Activated CD4-positive, alpha-beta T cell treated with anti-CD3 and anti-CD28 coated beads, Interleukin-10, Interleukin-2, amounts not matched to agents 100 ng/mL and 50 ng/mL, durations not matched to agents 16 hours and 8 hours (primary cell): ENCODE data around the gene NFKBIA.
"Not testable (repeated sequence)": the region's sequence is repeated elsewhere in the genome, so short reads cannot be mapped to it uniquely, and the experiment has no call there.

ENCODE experiments used
- DNase-seq: peaks from one replicate; pipeline ENCODE4 v3.0.0-alpha.2; 2020

The NFKBIA gene

DNA sequence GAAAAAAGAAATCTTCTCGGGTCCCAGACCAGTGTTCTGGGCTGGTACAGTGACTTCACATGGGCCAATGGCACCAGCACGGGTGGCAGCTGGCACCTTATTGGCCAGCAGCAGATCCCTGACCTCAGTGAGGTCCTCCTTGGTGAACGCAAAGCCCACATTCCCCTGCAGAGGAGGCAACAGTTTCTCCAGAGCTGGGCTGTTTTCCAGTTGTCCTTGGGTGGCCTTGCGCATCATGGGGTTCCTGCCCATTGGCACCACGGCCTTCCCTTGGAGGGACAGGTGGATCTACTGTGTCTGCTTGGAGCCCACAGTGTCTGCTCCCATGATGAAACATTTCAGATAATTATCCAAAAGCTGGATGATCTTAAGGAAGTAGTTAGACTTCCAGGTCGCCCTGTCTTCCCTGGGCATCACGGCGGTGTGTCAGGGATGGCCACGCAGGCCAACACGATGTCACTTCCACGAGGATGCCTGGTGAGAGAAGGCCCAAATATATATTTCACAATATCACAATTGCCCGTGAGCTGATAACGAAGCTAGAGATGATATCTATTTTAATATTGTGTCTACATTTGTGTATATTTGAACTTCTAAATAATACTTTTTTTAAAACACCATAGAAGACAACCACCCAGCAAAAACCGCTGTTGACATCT lies 15.8 kb downstream of the NFKBIA start:
- no peak for DNase-seq

GRCh38 chr14:35387713-35388579 lies 16.6 kb downstream of the NFKBIA start:
- DNase-seq: no peak

DNA sequence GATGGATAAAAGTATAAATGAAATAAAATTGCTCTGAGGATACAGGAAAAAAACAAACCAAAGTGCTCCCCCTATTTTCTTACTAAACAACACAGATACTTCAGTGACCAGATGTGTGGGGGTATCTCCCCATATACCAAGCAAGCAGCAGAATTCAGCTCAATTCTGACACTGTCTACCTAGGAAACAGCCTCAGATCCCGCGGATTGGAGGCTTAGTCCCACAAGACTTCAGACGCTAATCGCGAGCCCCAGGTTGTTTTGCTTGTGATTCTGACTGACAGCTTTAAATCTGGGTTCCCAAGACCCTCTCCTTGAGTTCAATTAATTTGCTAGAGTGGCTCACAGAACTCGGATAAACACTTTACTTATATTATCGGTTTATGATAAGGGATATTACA lies 17.3 kb downstream of the NFKBIA start:
- no peak for DNase-seq

GRCh38 chr14:35386673-35387125 lies 17.9 kb downstream of the NFKBIA start:
- no peak for DNase-seq

GRCh38 chr14:35385042-35385839 lies 19.3 kb downstream of the NFKBIA start:
- DNase-seq: no peak

GRCh38 chr14:35384455-35385041 lies 20.0 kb downstream of the NFKBIA start:
- no peak for DNase-seq

DNA sequence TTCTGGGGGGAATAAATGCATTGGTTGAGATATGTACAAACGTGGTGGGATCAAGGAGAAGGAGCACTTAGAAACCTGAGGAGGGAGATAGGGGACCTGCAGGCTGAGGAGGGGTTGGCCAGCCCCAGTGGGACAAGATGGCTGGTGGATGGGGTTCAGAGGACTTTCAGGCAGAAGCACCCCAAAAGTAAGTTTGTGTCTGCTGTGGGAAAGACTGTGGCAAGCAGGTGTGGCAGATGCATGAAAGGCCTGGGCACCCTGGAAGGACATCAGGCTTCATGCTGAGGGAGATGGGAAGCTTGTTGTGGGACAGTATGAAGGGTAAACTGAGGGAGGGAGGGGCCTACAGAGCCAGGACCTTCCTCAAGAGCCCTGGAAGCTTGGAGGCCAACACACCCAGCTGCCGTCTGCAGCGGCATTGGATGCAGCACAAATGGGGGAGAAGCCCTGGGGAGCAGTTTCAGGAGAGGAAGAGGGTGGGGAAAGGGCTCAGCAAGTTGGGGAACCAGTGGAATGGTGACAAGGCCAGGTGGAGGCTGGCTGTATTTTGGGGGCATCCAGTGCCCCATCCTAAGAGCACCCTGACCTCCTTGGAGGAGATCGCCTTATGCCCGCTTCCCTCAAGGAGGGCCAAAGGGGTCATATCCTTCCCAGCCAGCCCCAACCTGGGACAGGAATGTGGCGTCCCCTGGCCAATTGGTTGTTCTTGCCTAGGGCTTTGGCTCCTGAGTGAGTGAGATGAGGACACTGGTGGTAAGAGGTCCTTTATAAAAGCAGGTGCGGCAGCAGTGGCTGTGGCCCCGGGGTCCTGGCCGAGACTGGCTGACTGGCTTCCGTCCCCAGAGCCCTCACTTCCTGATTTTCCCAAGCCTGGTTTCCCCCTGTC lies 20.7 kb downstream of the NFKBIA start:
- DNase-seq: no peak

GRCh38 chr14:35380794-35381193 lies 23.8 kb downstream of the NFKBIA start:
- DNase-seq: no peak

- not testable (repeated sequence) for DNase-seq
These were observed 25.2 kb downstream of the NFKBIA start for GRCh38 chr14:35379234-35379933.

GRCh38 chr14:35378425-35379233 lies 25.9 kb downstream of the NFKBIA start:
- DNase-seq: no peak

DNA sequence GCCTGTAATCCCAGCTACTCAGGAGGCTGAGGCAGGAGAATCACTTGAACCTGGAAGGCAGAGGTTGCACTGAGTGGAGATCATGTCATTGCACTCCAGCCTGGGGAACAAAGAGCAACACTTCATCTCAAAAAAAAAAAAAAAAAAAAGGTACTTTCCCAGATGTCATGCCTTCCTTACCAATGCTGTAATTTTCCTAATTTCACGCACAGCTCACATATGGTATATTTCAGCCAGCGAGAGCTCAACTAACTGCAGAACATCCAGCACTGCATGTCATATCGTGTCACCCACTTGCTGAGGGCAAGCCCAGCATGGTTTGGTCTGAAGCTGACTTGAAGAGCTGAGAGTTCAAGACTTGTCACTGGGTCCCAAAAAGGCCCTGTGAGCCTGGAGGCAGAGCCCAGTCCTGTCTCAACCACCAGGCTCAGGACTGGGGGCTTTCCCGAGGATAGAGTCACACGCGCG lies 29.0 kb downstream of the NFKBIA start:
- DNase-seq: no peak

DNA sequence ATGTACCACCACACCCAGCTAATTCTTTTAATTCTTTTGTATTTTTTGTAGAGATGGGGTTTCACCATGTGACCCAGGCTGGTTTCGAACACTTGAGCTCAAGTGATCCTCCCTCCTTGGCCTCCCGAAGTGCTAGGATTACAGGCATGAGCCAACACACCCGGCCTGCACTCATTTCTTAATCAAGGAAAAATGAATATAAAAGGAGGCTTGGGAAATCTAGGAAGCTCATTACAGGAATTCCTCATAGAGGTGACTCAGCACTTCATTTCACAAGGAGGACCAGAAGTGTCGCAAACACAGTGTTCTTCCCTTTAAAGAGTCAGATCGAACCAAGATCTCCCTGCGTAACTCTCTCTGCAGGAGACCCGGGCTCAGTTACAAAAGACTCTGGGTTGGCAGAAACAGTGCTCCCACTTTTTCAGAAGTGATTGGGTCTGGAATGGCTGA lies 30.3 kb downstream of the NFKBIA start:
- DNase-seq: no peak

- DNase-seq: not testable (repeated sequence)
These were observed 31.3 kb downstream of the NFKBIA start for GRCh38 chr14:35373208-35373607.

DNA sequence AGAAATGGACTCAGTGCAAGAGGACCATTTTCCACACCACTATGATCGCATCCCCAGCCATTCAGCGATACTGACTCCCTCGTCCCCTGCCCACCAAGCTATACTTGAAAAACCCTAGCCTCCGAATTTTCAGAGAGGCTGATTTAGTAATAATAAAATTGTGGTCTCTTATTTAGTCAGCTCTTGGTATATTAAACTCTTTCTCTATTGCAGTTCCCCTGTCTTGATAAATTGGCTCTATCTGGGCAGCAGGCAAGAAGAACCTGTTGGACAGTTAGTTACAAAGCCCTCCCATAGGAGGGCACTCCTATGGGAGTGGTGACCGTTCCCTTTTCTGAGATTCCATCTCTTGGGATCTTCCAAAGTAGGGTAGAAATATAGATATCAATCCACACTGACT lies 33.6 kb downstream of the NFKBIA start:
- DNase-seq: no peak

DNA sequence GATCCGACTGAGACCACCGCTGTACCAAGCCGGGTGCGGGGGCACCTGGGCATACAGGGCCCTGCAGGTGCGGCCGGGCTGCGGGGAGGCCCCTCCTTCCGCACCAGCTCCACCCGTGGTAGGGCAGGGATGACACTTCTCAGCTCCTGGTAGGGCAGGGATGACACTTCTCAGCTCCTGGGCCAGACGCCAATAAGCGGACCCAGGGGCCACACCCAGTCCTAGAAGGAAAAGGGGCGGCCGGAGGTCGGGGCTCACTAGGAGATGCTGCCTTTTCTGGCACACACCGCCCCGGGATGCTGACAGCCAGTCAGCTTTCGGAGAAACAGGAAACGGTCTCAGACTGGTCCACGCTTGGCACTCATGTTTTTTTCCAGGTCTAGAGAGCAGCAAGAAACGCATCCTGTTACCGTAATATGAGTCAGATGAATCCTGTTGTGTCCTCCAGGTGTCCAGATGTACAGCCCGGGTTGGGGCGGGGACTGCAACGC lies 34.8 kb downstream of the NFKBIA start:
- no peak for DNase-seq

DNA sequence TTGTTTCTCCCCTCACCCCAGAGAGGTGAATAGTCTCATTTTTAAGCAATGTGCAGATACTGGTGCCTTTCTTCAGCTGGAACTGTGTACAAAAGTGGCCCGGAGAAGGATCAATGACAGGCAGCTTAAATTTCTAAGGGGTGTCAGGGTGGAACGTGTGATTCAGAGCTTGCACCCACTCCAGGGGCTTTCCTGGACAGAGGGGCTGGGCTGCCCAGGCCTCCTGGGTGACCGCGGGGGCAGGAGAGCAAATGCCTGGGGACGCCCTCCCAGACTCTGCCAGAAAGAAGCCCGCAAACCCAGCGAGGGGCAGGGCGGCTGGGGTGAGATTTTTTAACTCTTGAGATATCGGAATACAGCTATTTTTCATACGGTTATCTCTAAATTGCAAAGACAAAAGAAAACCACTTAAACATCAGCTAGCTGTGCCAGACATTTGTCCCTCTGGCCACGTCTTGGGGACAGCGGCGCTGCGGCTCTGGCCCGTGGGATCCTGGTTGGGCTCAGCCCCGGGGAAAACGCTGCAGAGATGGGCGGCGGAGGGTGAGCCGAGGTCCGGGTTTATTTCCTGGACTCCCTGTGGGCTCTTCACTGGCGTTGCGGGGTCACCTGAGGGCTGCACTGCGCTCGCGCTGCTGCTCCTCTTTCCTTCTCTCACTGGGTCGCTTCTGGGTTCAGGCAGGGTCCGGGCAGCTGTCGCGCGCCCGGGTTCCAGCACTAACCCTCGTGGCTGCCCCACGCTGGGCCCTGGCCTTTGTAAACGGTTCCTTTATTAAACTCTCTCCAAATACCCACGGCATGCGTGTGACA lies 35.8 kb downstream of the NFKBIA start:
- DNase-seq: no peak

DNA sequence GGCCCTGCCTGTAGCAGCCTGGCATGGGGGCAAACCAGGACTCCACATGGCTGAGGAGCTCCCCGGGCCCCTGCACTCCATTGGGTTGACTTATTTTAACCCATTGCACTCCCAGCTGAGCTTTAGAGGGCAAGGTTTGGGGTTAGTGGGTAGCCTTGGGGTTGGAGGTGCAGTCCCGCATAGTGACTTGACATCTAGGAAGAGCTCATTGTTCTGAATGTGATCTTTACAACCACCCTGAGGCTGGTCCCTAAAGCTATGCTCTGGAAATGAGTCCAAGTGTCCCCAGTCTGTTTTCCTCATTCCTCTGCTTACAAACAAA lies 36.4 kb downstream of the NFKBIA start:
- no peak for DNase-seq

DNA sequence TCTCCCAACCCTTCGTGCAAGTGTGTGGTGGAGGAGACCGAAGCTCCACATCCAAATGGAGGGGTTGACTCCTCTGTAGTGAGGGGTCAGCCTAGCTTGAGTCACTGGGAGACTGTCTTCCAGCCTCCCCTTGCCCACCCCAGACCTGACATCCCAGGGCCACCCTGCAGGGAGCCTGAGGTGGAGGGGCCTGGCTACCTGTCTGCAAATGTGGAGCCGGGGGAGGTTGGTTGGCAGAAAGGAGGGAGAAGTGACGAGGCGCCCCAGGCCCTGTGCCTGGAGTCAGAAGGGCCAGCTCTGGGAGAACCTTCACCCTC lies 37.5 kb downstream of the NFKBIA start:
- no peak for DNase-seq

- DNase-seq: no peak
These were observed 38.0 kb downstream of the NFKBIA start for GRCh38 chr14:35366521-35366976.
